ENCODE results near the gene PAK4. TPM values are rescaled to one million over a fixed set of nuclear protein-coding genes. Genes with fewer than 3 reads are reported as not detected.

Gene PAK4
- polyA plus RNA-seq, 2 donors, result 39.8 to 43.1 TPM

GRCh38 chr19:39152066-39152465, 26.5 kb downstream of the PAK4 start:
- Histone ChIP-seq H3K36me3 (ENCODE audit: control insufficient read depth in 2 of 2, insufficient read depth in 2 of 2, low read length in 1 of 2) (peaks cover 0 to 5% of the 10 kb centered on the region in 2 donors), H3K4me3 (ENCODE audit: low read depth in 1 of 2, low read length in 2 of 2) (no peak overlapping the region), H3K27me3 (ENCODE audit: control insufficient read depth in 1 of 2, insufficient read depth in 2 of 2, low read length in 2 of 2) (no peaks in the 10 kb centered on the region), H3K9me3 (ENCODE audit: control insufficient read depth in 2 of 2, insufficient read depth in 1 of 2, low read depth in 1 of 2, low read length in 1 of 2) (no peaks in the 10 kb centered on the region), H3K27ac (ENCODE audit: low read depth in 2 of 2, low read length in 1 of 2) (no peak overlapping the region), H3K4me1 (ENCODE audit: control insufficient read depth in 2 of 2, insufficient read depth in 2 of 2, low read length in 1 of 2) (peaks cover 17 to 31% of the 10 kb centered on the region in 2 donors)
- 80 to 87% methylated on average over 10 of the region's 10 CpGs for WGBS, 2 donors

- Histone ChIP-seq H3K27me3 (ENCODE audit: control insufficient read depth in 1 of 2, insufficient read depth in 2 of 2, low read length in 2 of 2) (no peaks in the 10 kb centered on the region), H3K9me3 (ENCODE audit: control insufficient read depth in 2 of 2, insufficient read depth in 1 of 2, low read depth in 1 of 2, low read length in 1 of 2) (no peaks in the 10 kb centered on the region), H3K27ac (ENCODE audit: low read depth in 2 of 2, low read length in 1 of 2) (peak overlapping the region; percentile 91 to 93), H3K36me3 (ENCODE audit: control insufficient read depth in 2 of 2, insufficient read depth in 2 of 2, low read length in 1 of 2) (peaks cover 0 to 10% of the 10 kb centered on the region in 2 donors), H3K4me3 (ENCODE audit: low read depth in 1 of 2, low read length in 2 of 2) (no peak overlapping the region), H3K4me1 (ENCODE audit: control insufficient read depth in 2 of 2, insufficient read depth in 2 of 2, low read length in 1 of 2) (peaks cover 23 to 44% of the 10 kb centered on the region in 2 donors)
- WGBS, 2 donors, result 66 to 67% methylated on average over 13 of the region's 13 CpGs
These were observed 28.6 kb downstream of the PAK4 start for GRCh38 chr19:39154100-39154628.

GRCh38 chr19:39154629-39155100, 29.1 kb downstream of the PAK4 start:
- no peaks in the 10 kb centered on the region for H3K9me3 ChIP-seq (ENCODE audit: control insufficient read depth in 2 of 2, insufficient read depth in 1 of 2, low read depth in 1 of 2, low read length in 1 of 2)
- H3K27me3 ChIP-seq (ENCODE audit: control insufficient read depth in 1 of 2, insufficient read depth in 2 of 2, low read length in 2 of 2), result no peaks in the 10 kb centered on the region
- H3K36me3 ChIP-seq (ENCODE audit: control insufficient read depth in 2 of 2, insufficient read depth in 2 of 2, low read length in 1 of 2), result peaks cover 0 to 13% of the 10 kb centered on the region in 2 donors
- H3K4me3 ChIP-seq (ENCODE audit: low read depth in 1 of 2, low read length in 2 of 2), result no peak overlapping the region
- H3K4me1 ChIP-seq (ENCODE audit: control insufficient read depth in 2 of 2, insufficient read depth in 2 of 2, low read length in 1 of 2), result peaks cover 23 to 45% of the 10 kb centered on the region in 2 donors
- WGBS, 2 donors, result 40 to 41% methylated on average over 11 of the region's 11 CpGs
- H3K27ac ChIP-seq (ENCODE audit: low read depth in 2 of 2, low read length in 1 of 2), result peak overlapping the region; percentile 89 to 91

GRCh38 chr19:39155114-39155700, 29.6 kb downstream of the PAK4 start:
- Histone ChIP-seq H3K9me3 (ENCODE audit: control insufficient read depth in 2 of 2, insufficient read depth in 1 of 2, low read depth in 1 of 2, low read length in 1 of 2) (no peaks in the 10 kb centered on the region), H3K27ac (ENCODE audit: low read depth in 2 of 2, low read length in 1 of 2) (peak overlapping the region; percentile 89 to 91), H3K4me3 (ENCODE audit: low read depth in 1 of 2, low read length in 2 of 2) (no peak overlapping the region), H3K4me1 (ENCODE audit: control insufficient read depth in 2 of 2, insufficient read depth in 2 of 2, low read length in 1 of 2) (peaks cover 23 to 51% of the 10 kb centered on the region in 2 donors), H3K36me3 (ENCODE audit: control insufficient read depth in 2 of 2, insufficient read depth in 2 of 2, low read length in 1 of 2) (peaks cover 0 to 14% of the 10 kb centered on the region in 2 donors), H3K27me3 (ENCODE audit: control insufficient read depth in 1 of 2, insufficient read depth in 2 of 2, low read length in 2 of 2) (no peaks in the 10 kb centered on the region)
- WGBS, 2 donors, result 65 to 66% methylated on average over 11 of the region's 11 CpGs

GRCh38 chr19:39155741-39156140, 30.2 kb downstream of the PAK4 start:
- H3K4me1 ChIP-seq (ENCODE audit: control insufficient read depth in 2 of 2, insufficient read depth in 2 of 2, low read length in 1 of 2), result peaks cover 23 to 55% of the 10 kb centered on the region in 2 donors
- H3K27me3 ChIP-seq (ENCODE audit: control insufficient read depth in 1 of 2, insufficient read depth in 2 of 2, low read length in 2 of 2), result no peaks in the 10 kb centered on the region
- peak overlapping the region; percentile 89 to 91 for H3K27ac ChIP-seq (ENCODE audit: low read depth in 2 of 2, low read length in 1 of 2)
- no peak overlapping the region for H3K4me3 ChIP-seq (ENCODE audit: low read depth in 1 of 2, low read length in 2 of 2)
- peaks cover 0 to 14% of the 10 kb centered on the region in 2 donors for H3K36me3 ChIP-seq (ENCODE audit: control insufficient read depth in 2 of 2, insufficient read depth in 2 of 2, low read length in 1 of 2)
- 65 to 74% methylated on average over 15 of the region's 15 CpGs for WGBS, 2 donors
- H3K9me3 ChIP-seq (ENCODE audit: control insufficient read depth in 2 of 2, insufficient read depth in 1 of 2, low read depth in 1 of 2, low read length in 1 of 2), result no peaks in the 10 kb centered on the region

- Histone ChIP-seq H3K36me3 (ENCODE audit: control insufficient read depth in 2 of 2, insufficient read depth in 2 of 2, low read length in 1 of 2) (peaks cover 0 to 14% of the 10 kb centered on the region in 2 donors), H3K9me3 (ENCODE audit: control insufficient read depth in 2 of 2, insufficient read depth in 1 of 2, low read depth in 1 of 2, low read length in 1 of 2) (no peaks in the 10 kb centered on the region), H3K27ac (ENCODE audit: low read depth in 2 of 2, low read length in 1 of 2) (peak overlapping the region; percentile 89 to 91), H3K4me3 (ENCODE audit: low read depth in 1 of 2, low read length in 2 of 2) (peak overlapping the region; percentile 24 to 38), H3K4me1 (ENCODE audit: control insufficient read depth in 2 of 2, insufficient read depth in 2 of 2, low read length in 1 of 2) (peaks cover 23 to 64% of the 10 kb centered on the region in 2 donors), H3K27me3 (ENCODE audit: control insufficient read depth in 1 of 2, insufficient read depth in 2 of 2, low read length in 2 of 2) (no peaks in the 10 kb centered on the region)
- WGBS, 2 donors, result 42 to 47% methylated on average over 16 to 24 of the region's 24 CpGs
These were observed 31.0 kb downstream of the PAK4 start for GRCh38 chr19:39156326-39157230.

- H3K27me3 ChIP-seq (ENCODE audit: control insufficient read depth in 1 of 2, insufficient read depth in 2 of 2, low read length in 2 of 2), result no peaks in the 10 kb centered on the region
- H3K4me1 ChIP-seq (ENCODE audit: control insufficient read depth in 2 of 2, insufficient read depth in 2 of 2, low read length in 1 of 2), result peaks cover 23 to 64% of the 10 kb centered on the region in 2 donors
- H3K4me3 ChIP-seq (ENCODE audit: low read depth in 1 of 2, low read length in 2 of 2), result peak overlapping the region; percentile 24 to 38
- H3K27ac ChIP-seq (ENCODE audit: low read depth in 2 of 2, low read length in 1 of 2), result peak overlapping the region in 1 of 2 donors; percentile 43
- peaks cover 0 to 14% of the 10 kb centered on the region in 2 donors for H3K36me3 ChIP-seq (ENCODE audit: control insufficient read depth in 2 of 2, insufficient read depth in 2 of 2, low read length in 1 of 2)
- H3K9me3 ChIP-seq (ENCODE audit: control insufficient read depth in 2 of 2, insufficient read depth in 1 of 2, low read depth in 1 of 2, low read length in 1 of 2), result no peaks in the 10 kb centered on the region
- WGBS, 2 donors, result 62 to 63% methylated on average over 23 of the region's 23 CpGs
These were observed 31.9 kb downstream of the PAK4 start for GRCh38 chr19:39157275-39157996.

GRCh38 chr19:39157997-39158389, 32.4 kb downstream of the PAK4 start:
- Histone ChIP-seq H3K9me3 (ENCODE audit: control insufficient read depth in 2 of 2, insufficient read depth in 1 of 2, low read depth in 1 of 2, low read length in 1 of 2) (no peaks in the 10 kb centered on the region), H3K27ac (ENCODE audit: low read depth in 2 of 2, low read length in 1 of 2) (no peak overlapping the region), H3K4me1 (ENCODE audit: control insufficient read depth in 2 of 2, insufficient read depth in 2 of 2, low read length in 1 of 2) (peaks cover 23 to 67% of the 10 kb centered on the region in 2 donors), H3K36me3 (ENCODE audit: control insufficient read depth in 2 of 2, insufficient read depth in 2 of 2, low read length in 1 of 2) (peaks cover 0 to 17% of the 10 kb centered on the region in 2 donors), H3K4me3 (ENCODE audit: low read depth in 1 of 2, low read length in 2 of 2) (no peak overlapping the region), H3K27me3 (ENCODE audit: control insufficient read depth in 1 of 2, insufficient read depth in 2 of 2, low read length in 2 of 2) (no peaks in the 10 kb centered on the region)
- WGBS, 2 donors, result 90 to 91% methylated on average over 15 of the region's 15 CpGs
